SK-N-SH (cell line): ENCODE data around the gene SORBS1. TPM values are rescaled to one million over a fixed set of nuclear protein-coding genes. Genes with fewer than 3 reads are reported as not detected.

Experiments
- CTCF ChIA-PET: fragments of 300-600, 350-600 bp; formaldehyde crosslinking; extraction: SDS; loops from one replicate; lab custom pipeline; 2021; lab: Yijun Ruan, JAX
- POLR2A ChIA-PET: fragments of 350-600 bp; sonication (Branson Sonifier 250); formaldehyde crosslinking; extraction: SDS; loops from one replicate; lab custom pipeline; 2020; ENCODE audit warnings: antibody characterized with exemption, inconsistent platforms; lab: Yijun Ruan, JAX
- DNase-seq: peaks from one replicate; pipeline ENCODE4 v3.0.0; 2012
- H2AFZ ChIP-seq: fragments of 200-600 bp; sonication (generic); 2 replicates; pipeline ENCODE4 v1.8.1; 2016; ENCODE audit warnings: antibody characterized with exemption, mild to moderate bottlenecking, low read depth
- H3F3A ChIP-seq: fragments of 200-600 bp; sonication (generic); replicated peaks from 2 replicates; pipeline ENCODE3; 2016; ENCODE audit warnings: antibody characterized with exemption, mild to moderate bottlenecking; ENCODE audit not compliant: insufficient read depth
- H3K27ac ChIP-seq, 2 experiments: fragments of 200-500 bp in 1 of 2; fragments of 200-600 bp in 1 of 2; sonication (Bioruptor generic) in 1 of 2; sonication (generic), shearing (Covaris generic) in 1 of 2; 2 replicates each; pipeline versions ENCODE4 v1.5.1 to v1.6.1; 2014 to 2016; ENCODE audit warnings: low read depth in 2 of 2, inconsistent platforms in 1 of 2, low read length in 1 of 2, mild to moderate bottlenecking in 1 of 2, mixed read lengths in 1 of 2
- H3K27me3 ChIP-seq: fragments of 200-600 bp; sonication (generic), shearing (Covaris generic); 2 replicates; pipeline ENCODE4 v1.6.1; 2016; ENCODE audit warnings: mixed run types; ENCODE audit not compliant: insufficient read depth
- H3K36me3 ChIP-seq, 2 experiments: fragments of 200-500 bp in 1 of 2; fragments of 200-600 bp in 1 of 2; sonication (Bioruptor generic) in 1 of 2; sonication (generic) in 1 of 2; replicated peaks in 1 of 2; 2 replicates each; pipeline versions ENCODE3 to v1.5.1; 2014 to 2016; ENCODE audit warnings: low read length in 1 of 2, mild to moderate bottlenecking in 1 of 2; ENCODE audit not compliant: insufficient read depth in 2 of 2, control insufficient read depth in 1 of 2
- H3K4me1 ChIP-seq, 2 experiments: fragments of 200-500 bp in 1 of 2; fragments of 200-600 bp in 1 of 2; sonication (Bioruptor generic) in 1 of 2; sonication (generic), shearing (Covaris generic) in 1 of 2; 2 replicates each; pipeline versions ENCODE4 v1.5.1 to v1.6.1; 2014 to 2016; ENCODE audit warnings: low read depth in 1 of 2, low read length in 1 of 2, mixed run types in 1 of 2; ENCODE audit not compliant: insufficient read depth in 2 of 2, control insufficient read depth in 1 of 2
- H3K4me2 ChIP-seq: fragments of 200-600 bp; sonication (generic), shearing (Covaris generic); 2 replicates; pipeline ENCODE4 v1.6.1; 2017; ENCODE audit warnings: mixed run types
- H3K4me3 ChIP-seq, 2 experiments: fragments of 200-500 bp in 1 of 2; fragments of 200-600 bp in 1 of 2; sonication (Bioruptor generic) in 1 of 2; sonication (generic), shearing (Covaris generic) in 1 of 2; 2 replicates each; pipeline versions ENCODE4 v1.5.1 to v1.8.1; 2014 to 2016; ENCODE audit warnings: low read depth in 2 of 2, inconsistent platforms in 1 of 2, low read length in 1 of 2, mild to moderate bottlenecking in 1 of 2, mixed read lengths in 1 of 2, moderate library complexity in 1 of 2
- H3K79me2 ChIP-seq: fragments of 200-600 bp; sonication (generic); 2 replicates; pipeline ENCODE4 v1.8.1; 2017; ENCODE audit warnings: mild to moderate bottlenecking; ENCODE audit not compliant: insufficient read depth
- H3K9ac ChIP-seq: fragments of 200-600 bp; sonication (generic); 2 replicates; pipeline ENCODE4 v1.6.1; 2017; ENCODE audit warnings: mixed run types
- H3K9me2 ChIP-seq: fragments of 200-600 bp; sonication (generic); 2 replicates; pipeline ENCODE4 v1.6.1; 2017; ENCODE audit warnings: mixed run types
- H3K9me3 ChIP-seq: fragments of 200-600 bp; sonication (generic); 2 replicates; pipeline ENCODE4 v1.6.1; 2017; ENCODE audit warnings: mixed run types, mild to moderate bottlenecking, moderate library complexity
- H4K20me1 ChIP-seq: fragments of 200-600 bp; sonication (generic); 2 replicates; pipeline ENCODE4 v1.6.1; 2017; ENCODE audit warnings: mild to moderate bottlenecking, mixed run types; ENCODE audit not compliant: insufficient read depth
- CHD2 ChIP-seq: fragments of 150-350 bp; IDR thresholded peaks from 2 replicates; pipeline ENCODE4 v1.6.1; 2018; ENCODE audit warnings: low read length; ENCODE audit not compliant: partially characterized antibody
- EZH2phosphoT487 ChIP-seq: fragments of 200-600 bp; sonication (generic); IDR thresholded peaks from 2 replicates; pipeline ENCODE4 v1.6.1; 2017; ENCODE audit warnings: low read depth, mixed run types, mild to moderate bottlenecking, antibody characterized with exemption, moderate library complexity, borderline replicate concordance
- GABPA ChIP-seq: IDR thresholded peaks from 2 replicates; pipeline ENCODE4 v1.4.0; 2012; ENCODE audit warnings: low read depth, mild to moderate bottlenecking
- GATA2 ChIP-seq: sonication (generic); formaldehyde crosslinking; IDR thresholded peaks from 2 replicates; pipeline ENCODE4 v1.5.0; 2020; ENCODE audit warnings: mild to moderate bottlenecking, missing genetic modification reagents
- SIN3A ChIP-seq: IDR thresholded peaks from 2 replicates; pipeline ENCODE4 v1.6.1; 2012; ENCODE audit warnings: low read depth, mild to moderate bottlenecking, low read length, moderate library complexity, borderline replicate concordance
- SMC3 ChIP-seq: IDR thresholded peaks from 2 replicates; pipeline ENCODE4 v1.6.1; 2012; ENCODE audit warnings: low read depth, low read length, improper control_type of control experiment
- TAF1 ChIP-seq: IDR thresholded peaks from 2 replicates; pipeline ENCODE4 v1.6.1; 2012; ENCODE audit warnings: low read depth, mild to moderate bottlenecking, low read length, moderate library complexity, borderline replicate concordance
- TCF12 ChIP-seq: IDR thresholded peaks from 2 replicates; pipeline ENCODE4 v1.4.0; 2012
- USF2 ChIP-seq: fragments of 150-350 bp; IDR thresholded peaks from 2 replicates; pipeline ENCODE4 v1.6.1; 2017; ENCODE audit warnings: antibody characterized with exemption, low read length, low read depth, borderline replicate concordance
- WGBS: methylation state at CpG from one replicate; pipeline ENCODE4 v1.1.6; 2017; ENCODE audit warnings: low lambda C conversion rate; 5-methylcytosine and 5-hydroxymethylcytosine counted together
- polyA plus RNA-seq, 3 experiments: library from polyadenylated mRNA; depleted of rRNA; stranded (reverse); fragments of >200 nt; gene quantifications; 2 replicates each; pipeline ENCODE4 v1.2.3, GENCODE V29; 2012
- TF ChIP-seq, protein P1 (sequence below): fragments of 200-600 bp; sonication (generic); IDR thresholded peaks from 2 replicates; pipeline ENCODE4 v1.6.1; 2017; ENCODE audit warnings: antibody characterized with exemption, mild to moderate bottlenecking, moderate library complexity
- TF ChIP-seq, protein P2 (sequence below): IDR thresholded peaks from 2 replicates; pipeline ENCODE4; 2012
- TF ChIP-seq, protein P3 (sequence below): IDR thresholded peaks from 2 replicates; pipeline ENCODE4 v1.4.0; 2012; ENCODE audit warnings: low read depth, borderline replicate concordance

Gene SORBS1
- polyA plus RNA-seq, 1 of the 3 experiments (the other 2 are of a cell fraction), result 0.36 TPM

DNA sequence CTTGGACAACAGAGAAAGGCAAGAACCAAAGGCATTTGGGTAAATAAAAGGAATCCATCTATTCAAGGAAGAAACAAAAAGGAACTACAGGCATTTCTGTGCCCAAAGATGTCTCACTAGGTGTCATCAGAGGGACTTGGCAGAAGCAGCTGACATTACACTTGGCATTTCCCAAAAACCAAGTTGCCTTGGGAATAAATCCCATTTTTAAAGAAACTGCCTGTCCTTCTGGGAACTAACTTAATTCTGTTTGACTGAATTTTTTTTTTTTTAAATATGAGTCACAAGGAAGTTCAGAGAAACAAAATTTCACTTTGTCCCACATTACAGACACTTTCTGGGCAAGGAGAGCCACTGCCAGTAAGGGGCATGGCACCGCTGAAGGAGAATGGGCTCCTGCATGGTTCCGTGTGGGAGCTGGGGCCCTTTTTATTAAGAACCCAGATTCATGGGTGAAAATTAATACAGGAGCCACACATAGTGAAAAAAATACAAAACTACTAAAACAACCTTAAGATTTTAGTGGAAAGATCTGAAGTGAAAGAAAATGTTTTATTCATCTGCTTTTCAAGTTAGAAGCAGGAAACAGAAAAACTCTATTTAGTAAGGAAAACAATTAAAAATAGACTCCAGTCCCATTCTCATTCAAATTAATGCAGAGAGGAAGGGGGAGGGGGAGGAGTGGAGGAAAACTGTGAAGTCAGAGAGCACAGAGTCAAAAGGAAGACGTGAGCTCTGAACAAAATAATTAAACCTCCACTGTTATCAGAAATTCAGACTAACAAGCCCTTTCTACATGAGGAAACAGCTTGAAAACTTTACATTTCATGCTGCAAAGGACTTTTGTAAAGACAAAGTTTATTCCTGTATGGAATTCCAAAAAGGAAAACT, 151.9 kb downstream of the SORBS1 start:
- Histone ChIP-seq H3K9me2 (no peaks in the 10 kb centered on the region), H3K4me1 (peaks cover 0 to 7% of the 10 kb centered on the region in 2 experiments; a peak in 1 of 4 replicates), H3F3A (no peaks in the 10 kb centered on the region), H3K4me3 (no peak overlapping the region), H3K9ac (no peak overlapping the region), H2AFZ (no peak overlapping the region)
- 53% methylated on average over 3 of the region's 3 CpGs for WGBS
- TF ChIP-seq EZH2phosphoT487, result no peak
- no peak for TF ChIP-seq CHD2
- TF ChIP-seq SIN3A, result no peak
- TF ChIP-seq GABPA, result no peak
- no peak for TF ChIP-seq USF2
- no peak for TF ChIP-seq GATA2 (CRISPR knock-in tag)
- no peak for TF ChIP-seq TCF12
- no peak for TF ChIP-seq TAF1
- TF ChIP-seq, protein P1, sequence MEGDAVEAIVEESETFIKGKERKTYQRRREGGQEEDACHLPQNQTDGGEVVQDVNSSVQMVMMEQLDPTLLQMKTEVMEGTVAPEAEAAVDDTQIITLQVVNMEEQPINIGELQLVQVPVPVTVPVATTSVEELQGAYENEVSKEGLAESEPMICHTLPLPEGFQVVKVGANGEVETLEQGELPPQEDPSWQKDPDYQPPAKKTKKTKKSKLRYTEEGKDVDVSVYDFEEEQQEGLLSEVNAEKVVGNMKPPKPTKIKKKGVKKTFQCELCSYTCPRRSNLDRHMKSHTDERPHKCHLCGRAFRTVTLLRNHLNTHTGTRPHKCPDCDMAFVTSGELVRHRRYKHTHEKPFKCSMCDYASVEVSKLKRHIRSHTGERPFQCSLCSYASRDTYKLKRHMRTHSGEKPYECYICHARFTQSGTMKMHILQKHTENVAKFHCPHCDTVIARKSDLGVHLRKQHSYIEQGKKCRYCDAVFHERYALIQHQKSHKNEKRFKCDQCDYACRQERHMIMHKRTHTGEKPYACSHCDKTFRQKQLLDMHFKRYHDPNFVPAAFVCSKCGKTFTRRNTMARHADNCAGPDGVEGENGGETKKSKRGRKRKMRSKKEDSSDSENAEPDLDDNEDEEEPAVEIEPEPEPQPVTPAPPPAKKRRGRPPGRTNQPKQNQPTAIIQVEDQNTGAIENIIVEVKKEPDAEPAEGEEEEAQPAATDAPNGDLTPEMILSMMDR, result no peak
- TF ChIP-seq SMC3, result no peak
- TF ChIP-seq, protein P2, sequence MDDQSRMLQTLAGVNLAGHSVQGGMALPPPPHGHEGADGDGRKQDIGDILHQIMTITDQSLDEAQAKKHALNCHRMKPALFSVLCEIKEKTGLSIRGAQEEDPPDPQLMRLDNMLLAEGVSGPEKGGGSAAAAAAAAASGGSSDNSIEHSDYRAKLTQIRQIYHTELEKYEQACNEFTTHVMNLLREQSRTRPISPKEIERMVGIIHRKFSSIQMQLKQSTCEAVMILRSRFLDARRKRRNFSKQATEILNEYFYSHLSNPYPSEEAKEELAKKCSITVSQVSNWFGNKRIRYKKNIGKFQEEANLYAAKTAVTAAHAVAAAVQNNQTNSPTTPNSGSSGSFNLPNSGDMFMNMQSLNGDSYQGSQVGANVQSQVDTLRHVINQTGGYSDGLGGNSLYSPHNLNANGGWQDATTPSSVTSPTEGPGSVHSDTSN, result no peak
- TF ChIP-seq, protein P3, sequence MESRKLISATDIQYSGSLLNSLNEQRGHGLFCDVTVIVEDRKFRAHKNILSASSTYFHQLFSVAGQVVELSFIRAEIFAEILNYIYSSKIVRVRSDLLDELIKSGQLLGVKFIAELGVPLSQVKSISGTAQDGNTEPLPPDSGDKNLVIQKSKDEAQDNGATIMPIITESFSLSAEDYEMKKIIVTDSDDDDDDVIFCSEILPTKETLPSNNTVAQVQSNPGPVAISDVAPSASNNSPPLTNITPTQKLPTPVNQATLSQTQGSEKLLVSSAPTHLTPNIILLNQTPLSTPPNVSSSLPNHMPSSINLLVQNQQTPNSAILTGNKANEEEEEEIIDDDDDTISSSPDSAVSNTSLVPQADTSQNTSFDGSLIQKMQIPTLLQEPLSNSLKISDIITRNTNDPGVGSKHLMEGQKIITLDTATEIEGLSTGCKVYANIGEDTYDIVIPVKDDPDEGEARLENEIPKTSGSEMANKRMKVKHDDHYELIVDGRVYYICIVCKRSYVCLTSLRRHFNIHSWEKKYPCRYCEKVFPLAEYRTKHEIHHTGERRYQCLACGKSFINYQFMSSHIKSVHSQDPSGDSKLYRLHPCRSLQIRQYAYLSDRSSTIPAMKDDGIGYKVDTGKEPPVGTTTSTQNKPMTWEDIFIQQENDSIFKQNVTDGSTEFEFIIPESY, result no peak
- TF ChIP-seq, all 33 proteins: peak for 0
- H3K9me3 ChIP-seq, result no peaks in the 10 kb centered on the region
- POLR2A ChIA-PET, result no interaction called here
- H3K79me2 ChIP-seq, result no peaks in the 10 kb centered on the region
- DNase-seq, result no peak
- no peaks in the 10 kb centered on the region for H4K20me1 ChIP-seq
- no peak overlapping the region for H3K27ac ChIP-seq
- H3K36me3 ChIP-seq, result no peaks in the 10 kb centered on the region
- H3K4me2 ChIP-seq, result no peak overlapping the region
- no peaks in the 10 kb centered on the region for H3K27me3 ChIP-seq
- CTCF ChIA-PET, result interaction anchor here (1.6 to 6.0 kb wide), 2 partner anchors 21 to 35 kb away, joined by 4 to 35 read pairs; no protein-coding TSS in a partner anchor
